Panc1 (cell line): ENCODE measurements around the gene MS4A10. TPM values are rescaled to one million over a fixed set of nuclear protein-coding genes. Genes with fewer than 3 reads are reported as not detected.

Experiments used
- ATAC-seq: fragments of 200-7000 bp; cut with Tn5 transposase; 2 replicates; pipeline ENCODE4 v1.9.1; 2020; ENCODE audit warnings: mild to moderate bottlenecking, moderate library complexity
- BruUV-seq: library from RNA; stranded (reverse); fragments of 400-500 nt; replicated peaks from 2 replicates; lab custom pipeline; 2021; lab: Mats Ljungman, UMichigan
- CTCF ChIA-PET: fragments of 300-600 bp; sonication (Branson Sonifier 250); formaldehyde crosslinking; loops from one replicate; lab custom pipeline; 2022; ENCODE audit warnings: antibody characterized with exemption; lab: Charles Lee
- POLR2A ChIA-PET: fragments of 300-600 bp; sonication (Branson Sonifier 250); formaldehyde crosslinking; loops from one replicate; lab custom pipeline; 2022; ENCODE audit warnings: antibody characterized with exemption; lab: Charles Lee
- DNase-seq: peaks from one replicate; pipeline ENCODE4 v3.0.0-alpha.2; 2010; ENCODE audit warnings: low read depth, low spot score
- H3K27ac ChIP-seq: 2 replicates; pipeline ENCODE4 v1.5.1; 2011; ENCODE audit warnings: mild to moderate bottlenecking, low read length, inconsistent platforms
- H3K27me3 ChIP-seq: fragments of 200-500 bp; sonication (Bioruptor generic); 2 replicates; pipeline ENCODE4 v1.6.0; 2014; ENCODE audit warnings: low read length, inconsistent platforms; ENCODE audit not compliant: control insufficient read depth, insufficient read depth
- H3K36me3 ChIP-seq: fragments of 200-500 bp; sonication (Bioruptor generic); 2 replicates; pipeline ENCODE4 v1.5.1; 2014; ENCODE audit warnings: inconsistent platforms, mild to moderate bottlenecking, low read length, moderate library complexity; ENCODE audit not compliant: control insufficient read depth, insufficient read depth
- H3K4me1 ChIP-seq: 2 replicates; pipeline ENCODE4 v1.5.1; 2011; ENCODE audit warnings: inconsistent platforms, mild to moderate bottlenecking, low read length, moderate library complexity; ENCODE audit not compliant: control insufficient read depth, insufficient read depth
- H3K4me3 ChIP-seq, 2 experiments: 2 replicates each; pipeline ENCODE4 v1.5.1; 2011 to 2012; ENCODE audit warnings: low read depth in 2 of 2, low read length in 2 of 2, mild to moderate bottlenecking in 2 of 2, inconsistent platforms in 1 of 2, moderate library complexity in 1 of 2
- H3K9me3 ChIP-seq: fragments of 200-500 bp; sonication (Bioruptor generic); 2 replicates; pipeline ENCODE4 v1.5.1; 2014; ENCODE audit warnings: low read depth, mild to moderate bottlenecking, inconsistent platforms, low read length, moderate library complexity; ENCODE audit not compliant: control insufficient read depth, insufficient read depth
- CTCF ChIP-seq: fragments of 450-650 bp; IDR thresholded peaks from 2 replicates; pipeline ENCODE4 v1.5.1; 2017; ENCODE audit warnings: mild to moderate bottlenecking
- POLR2AphosphoS5 ChIP-seq: IDR thresholded peaks from 2 replicates; pipeline ENCODE4 v1.6.1; 2012; ENCODE audit warnings: mild to moderate bottlenecking, low read depth, low read length, moderate library complexity
- REST ChIP-seq, 2 experiments: IDR thresholded peaks; 2 replicates each; pipeline ENCODE4 v1.6.1; 2011 to 2012; ENCODE audit warnings: low read depth in 2 of 2, control low read depth in 1 of 2, low read length in 1 of 2, mild to moderate bottlenecking in 1 of 2, moderate library complexity in 1 of 2; ENCODE audit not compliant: insufficient read depth in 1 of 2
- SIN3A ChIP-seq: IDR thresholded peaks from 2 replicates; pipeline ENCODE4 v1.6.1; 2012; ENCODE audit warnings: low read depth, mild to moderate bottlenecking, low read length, moderate library complexity, borderline replicate concordance; ENCODE audit not compliant: insufficient read depth
- TCF7L2 ChIP-seq: IDR thresholded peaks from 2 replicates; pipeline ENCODE4 v1.6.1; 2011; ENCODE audit warnings: mild to moderate bottlenecking, low read depth, low read length, inconsistent platforms
- in situ Hi-C: cut with HindIII; loops from 2 replicates; pipeline ENCODE4 v1.10.0; 2016; ENCODE audit warnings: low sequenced_read_pairs, low pct_unique_long_range_greater_than_20kb
- intact Hi-C: fragments of 100-400 bp; cut with micrococcal nuclease; formaldehyde crosslinking; loops from one replicate; pipeline ENCODE4 v1.10.0; 2022; ENCODE audit not compliant: unreplicated experiment
- total RNA-seq: library from RNA; stranded (reverse); gene quantifications from one replicate; pipeline ENCODE4 v1.2.1, GENCODE V29; 2021; ENCODE audit not compliant: unreplicated experiment

The MS4A10 gene
- total RNA-seq, 1 experiment from 2014 or later = not detected

GRCh38 chr11:60775420-60775961 is 9.6 kb upstream of the MS4A10 start:
- TF ChIP-seq SIN3A (no peak), POLR2AphosphoS5 (no peak), REST (IDR thresholded peaks at IDR 0.05; ENCODE audit: insufficient read depth in 1 of 2, low read depth in 2 of 2, low read length in 1 of 2) (no peak), TCF7L2 (peak; percentile 46; the same call in 1 of the 2 replicates), CTCF (peak; percentile 96)
- ChIA-PET CTCF (interaction anchor here (0.6 to 2.3 kb wide), 4 partner anchors 112 to 259 kb away, joined by 3 to 20 read pairs (median 5); no protein-coding TSS in a partner anchor), POLR2A (no interaction called here)
- DNase-seq (peak; percentile 80), ATAC-seq (peak; percentile 91)
- in situ Hi-C loops = no loop called here
- no peak overlapping the region for H3K4me3 ChIP-seq
- no peaks in the 10 kb centered on the region for H3K4me1 ChIP-seq
- intact Hi-C loops = loop anchor here (5.0 kb wide), 2 partner anchors 47 to 112 kb away; no protein-coding TSS in a partner anchor
- H3K36me3 ChIP-seq = no peaks in the 10 kb centered on the region
- H3K27ac ChIP-seq = no peak overlapping the region
- H3K27me3 ChIP-seq = no peaks in the 10 kb centered on the region
- no peaks in the 10 kb centered on the region for H3K9me3 ChIP-seq
- no TSS peak for BruUV-seq

GRCh38 chr11:60776167-60776566 is 9.0 kb upstream of the MS4A10 start:
- no peak for TF ChIP-seq CTCF
- no peak for TF ChIP-seq REST (IDR thresholded peaks at IDR 0.05; ENCODE audit: insufficient read depth in 1 of 2, low read depth in 2 of 2, low read length in 1 of 2)
- TF ChIP-seq POLR2AphosphoS5 = no peak
- TF ChIP-seq SIN3A = no peak
- no peak for TF ChIP-seq TCF7L2
- Histone ChIP-seq H3K36me3 (no peaks in the 10 kb centered on the region), H3K4me1 (no peaks in the 10 kb centered on the region), H3K27me3 (no peaks in the 10 kb centered on the region), H3K9me3 (no peaks in the 10 kb centered on the region), H3K4me3 (no peak overlapping the region), H3K27ac (no peak overlapping the region)
- intact Hi-C loops (loop anchor here (5.0 kb wide), 2 partner anchors 46 to 111 kb away; no protein-coding TSS in a partner anchor), in situ Hi-C loops (no loop called here)
- no peak for ATAC-seq
- CTCF ChIA-PET = interaction anchor here (2.3 kb wide), 1 partner anchor 112 kb away, joined by 20 read pairs; no protein-coding TSS in a partner anchor
- POLR2A ChIA-PET = no interaction called here
- no TSS peak for BruUV-seq
- DNase-seq = no peak
